HG03066 (cell line): ENCODE results near the gene ABHD16A.

Source experiments
- ATAC-seq: cut with Tn5 transposase; IDR thresholded peaks from one replicate; pipeline ENCODE4 v1.9.1; 2021; ENCODE audit warnings: low read depth; ENCODE audit not compliant: unreplicated experiment

Gene ABHD16A

DNA sequence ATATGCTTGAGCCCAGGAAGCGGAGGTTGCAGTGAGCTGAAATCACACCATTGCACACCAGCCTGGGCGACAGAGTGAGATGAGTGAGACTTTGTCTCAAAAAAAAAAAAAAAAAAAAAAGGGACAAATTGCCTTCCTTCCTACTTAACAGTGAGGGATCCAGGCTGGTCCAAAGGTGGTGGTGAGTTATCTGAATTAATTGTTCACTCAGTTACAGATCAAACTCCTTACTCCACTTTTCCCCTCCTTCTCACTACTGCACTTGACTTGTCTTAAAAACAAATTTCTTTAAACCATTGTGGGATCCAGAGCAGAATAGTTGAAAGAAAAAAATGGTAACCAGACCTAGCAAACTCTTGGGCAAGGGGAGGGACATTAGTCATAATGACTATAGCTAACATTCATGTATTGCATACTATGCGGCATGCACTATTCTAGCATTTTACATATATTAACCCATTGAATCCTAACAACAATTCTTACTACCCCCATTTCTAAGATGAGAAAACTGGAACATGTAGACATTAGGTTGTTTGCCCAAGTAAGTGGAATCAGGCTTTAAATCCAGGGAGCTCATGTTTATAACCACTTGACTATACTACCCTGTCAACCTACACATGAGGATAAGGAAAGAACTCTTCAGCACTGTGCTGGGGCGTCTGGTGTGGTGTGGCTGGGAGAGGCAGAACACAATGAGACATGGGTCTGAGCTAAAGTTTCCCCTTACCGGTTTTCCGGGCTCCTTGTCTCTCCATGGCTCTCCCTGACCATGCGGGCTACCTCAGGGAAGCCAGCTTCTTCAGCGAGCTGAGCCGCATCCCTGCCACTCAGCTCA, 39.8 kb downstream of the ABHD16A start:
- no peak for ATAC-seq

- no peak for ATAC-seq
Observed at GRCh38 chr6:31662124-31662723, 40.9 kb downstream of the ABHD16A start.

DNA sequence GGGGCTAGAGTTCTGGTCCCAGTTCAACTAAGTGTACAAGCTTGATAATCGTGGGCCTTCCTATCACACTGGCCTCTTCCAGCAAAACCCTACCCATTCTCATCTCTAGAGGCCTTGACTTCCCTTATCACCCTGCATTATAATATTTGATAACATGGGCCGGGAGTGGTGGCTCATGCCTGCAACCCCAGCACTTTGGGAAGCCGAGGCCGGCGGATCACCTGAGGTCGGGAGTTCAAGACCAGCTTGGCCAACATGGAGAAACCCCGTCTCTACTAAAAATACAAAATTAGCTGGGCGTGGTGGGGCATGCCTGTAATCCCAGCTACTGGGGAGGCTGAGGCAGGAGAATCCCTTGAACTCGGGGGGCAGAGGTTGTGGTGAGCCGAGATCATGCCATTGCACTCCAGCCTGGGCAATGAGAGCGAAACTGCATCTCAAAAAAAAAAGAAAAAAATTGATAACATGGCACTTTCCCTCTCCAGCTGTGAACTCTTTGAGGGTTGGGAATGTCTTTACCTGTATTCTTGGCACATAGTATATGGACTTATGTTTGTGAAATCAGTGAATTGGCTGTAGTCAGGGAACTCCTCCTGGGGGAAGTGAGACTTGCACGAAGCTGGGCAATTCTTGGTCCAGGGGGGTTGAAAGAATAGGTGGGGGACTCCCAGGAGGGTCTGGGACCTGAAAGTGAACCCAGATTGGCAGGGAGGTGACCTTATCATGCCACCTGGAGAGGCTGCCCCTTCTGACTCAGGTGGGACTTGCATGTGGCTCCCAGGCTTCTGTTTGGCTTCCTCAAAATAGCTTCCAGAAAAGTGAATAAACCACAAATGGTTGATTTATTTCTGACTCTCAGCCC, 41.6 kb downstream of the ABHD16A start:
- ATAC-seq = no peak

- ATAC-seq = no peak
Observed at GRCh38 chr6:31660381-31661261, 42.5 kb downstream of the ABHD16A start, which contains the start of gene C6orf47. C6orf47 (minus strand) TSS chr6:31660778; CDS start chr6:31659947, 831 bp downstream.

GRCh38 chr6:31659649-31660380, 43.3 kb downstream of the ABHD16A start:
- no peak for ATAC-seq

GRCh38 chr6:31658983-31659648, 44.0 kb downstream of the ABHD16A start:
- no peak for ATAC-seq

DNA sequence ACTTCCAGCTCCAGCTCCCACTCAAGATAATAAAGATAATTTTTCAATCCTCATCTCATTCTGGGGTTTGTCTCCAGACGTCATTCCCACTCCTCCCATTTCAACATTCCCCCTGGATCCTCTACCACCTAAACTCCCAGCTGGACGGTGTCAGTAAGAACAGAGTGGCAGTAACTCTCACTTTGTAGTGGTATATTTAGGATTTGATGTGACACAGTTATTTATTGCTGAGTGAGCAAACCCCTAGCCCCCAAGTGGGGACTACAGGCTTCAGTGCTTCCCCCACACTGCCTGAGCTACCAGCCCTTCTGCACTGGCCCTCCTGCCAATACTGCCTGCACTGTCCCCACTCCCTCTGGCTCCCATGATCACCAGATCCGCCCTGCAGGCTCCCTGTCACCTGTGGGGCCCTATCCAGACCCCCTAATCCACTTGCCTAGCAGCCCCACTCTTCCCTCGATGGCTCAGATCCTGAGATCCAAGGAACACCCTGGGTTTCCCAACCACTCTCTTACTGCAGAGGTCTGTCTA, 44.9 kb downstream of the ABHD16A start:
- no peak for ATAC-seq

DNA sequence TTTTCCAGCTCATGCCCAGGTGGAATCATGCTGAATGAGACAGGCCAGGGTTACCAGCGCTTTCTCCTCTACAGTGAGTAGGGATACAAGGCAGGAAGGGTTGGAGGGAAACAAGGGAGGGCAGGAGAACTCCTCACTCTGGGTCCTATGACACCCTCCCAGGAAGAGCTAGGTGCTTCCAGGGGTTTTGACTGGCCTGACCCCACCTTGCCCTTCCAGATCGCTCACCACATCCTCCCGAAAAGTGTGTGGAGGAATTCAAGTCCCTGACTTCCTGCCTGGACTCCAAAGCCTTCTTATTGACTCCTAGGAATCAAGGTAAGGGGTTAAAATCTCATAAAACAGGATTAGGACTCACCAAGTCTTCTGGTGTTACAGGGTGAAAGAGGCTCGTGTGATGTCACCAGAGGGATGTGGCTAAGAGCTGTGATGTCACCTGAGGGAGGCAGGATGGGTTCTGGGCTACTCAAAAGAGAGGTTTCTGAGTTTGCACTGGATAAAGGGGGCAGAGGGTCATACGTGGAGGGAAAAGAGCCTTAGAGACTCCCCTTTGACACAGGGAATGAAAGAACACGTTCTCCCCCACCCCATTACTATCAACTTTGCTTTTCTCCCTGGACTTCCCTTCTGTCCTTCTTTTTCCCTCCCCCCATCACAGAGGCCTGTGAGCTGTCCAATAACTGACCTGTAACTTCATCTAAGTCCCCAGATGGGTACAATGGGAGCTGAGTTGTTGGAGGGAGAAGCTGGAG, 45.5 kb downstream of the ABHD16A start:
- ATAC-seq = no peak

DNA sequence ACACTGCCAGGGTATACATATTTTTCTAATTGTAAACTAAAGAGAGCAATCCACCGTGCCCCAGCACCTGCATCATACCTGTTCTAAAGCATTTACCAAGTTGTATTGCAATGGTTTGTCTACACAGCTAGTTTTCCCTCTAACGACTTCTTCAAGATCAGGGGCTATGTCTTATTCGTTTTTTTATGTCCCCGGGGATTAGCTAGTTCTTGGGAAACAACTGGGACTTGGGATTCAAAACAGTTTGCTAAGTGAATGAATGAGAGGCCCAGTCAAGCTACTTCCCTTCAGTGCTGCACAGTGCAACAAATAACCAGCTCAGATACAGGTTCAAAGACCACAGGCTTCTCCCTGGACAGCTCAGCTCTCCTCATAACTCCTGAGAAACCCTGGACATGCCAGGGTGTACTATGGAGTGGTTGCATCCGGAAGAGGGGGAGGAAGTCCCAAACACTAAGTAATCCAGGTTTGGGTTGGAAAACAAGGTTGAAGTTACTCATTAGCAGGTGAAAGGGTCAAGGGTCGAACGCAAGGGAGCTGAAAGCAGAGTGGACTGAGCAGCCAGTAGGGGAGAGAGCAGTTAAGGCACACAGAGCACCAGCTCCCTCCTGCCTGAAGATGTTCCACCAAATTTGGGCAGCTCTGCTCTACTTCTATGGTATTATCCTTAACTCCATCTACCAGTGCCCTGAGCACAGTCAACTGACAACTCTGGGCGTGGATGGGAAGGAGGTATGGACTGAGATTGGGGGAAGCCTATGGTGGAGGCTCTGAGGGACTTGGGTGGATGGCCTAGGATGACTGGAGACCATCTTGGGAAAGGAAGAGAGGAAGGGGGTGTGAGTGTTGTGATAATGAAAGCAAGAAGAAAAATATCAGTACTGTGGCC, 47.5 kb downstream of the ABHD16A start, which contains the start of gene APOM:
TSS of gene APOM (plus strand) at position 546 of the 889 bp plus-strand sequence. CDS start at position 619, 73 bp downstream.
- no peak for ATAC-seq

DNA sequence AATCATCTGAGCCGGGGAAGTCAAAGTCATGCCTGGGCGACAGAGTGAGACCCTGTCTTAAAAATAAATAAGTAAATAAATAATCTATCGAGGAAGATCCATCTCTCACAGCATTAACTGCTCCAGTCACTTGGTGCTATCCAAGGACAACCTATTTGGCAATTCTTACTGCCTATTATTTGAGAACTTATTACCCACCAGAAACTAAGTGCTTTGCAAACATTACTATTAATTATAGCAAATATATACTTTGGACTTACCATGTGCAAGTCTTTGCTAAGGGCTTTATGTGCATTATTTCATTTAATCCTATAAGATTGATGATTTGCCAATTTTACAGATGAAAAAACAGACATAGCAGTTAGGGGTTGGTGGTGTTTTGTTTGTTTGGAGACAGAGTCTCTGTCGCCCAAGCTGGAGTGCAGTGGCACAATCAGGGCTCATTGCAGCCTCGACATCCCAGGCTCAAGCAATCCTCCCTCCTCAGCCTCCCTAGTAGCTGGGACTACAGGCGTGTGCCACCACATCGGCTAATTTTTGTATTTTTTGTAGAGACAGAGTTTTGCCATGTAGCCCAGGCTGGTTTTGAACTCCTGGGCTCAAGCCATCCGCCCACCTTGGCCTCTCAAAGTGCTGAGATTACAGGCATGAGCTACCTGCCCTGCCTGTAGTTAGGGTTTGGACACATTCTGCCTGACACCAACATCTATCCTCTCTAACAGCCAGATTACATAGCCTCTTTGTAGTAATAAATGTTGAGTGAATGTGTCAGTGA, 48.4 kb downstream of the ABHD16A start:
- ATAC-seq = no peak

- peak; percentile 56 for ATAC-seq
Observed at GRCh38 chr6:31652925-31653724, 50.0 kb downstream of the ABHD16A start.

GRCh38 chr6:31651602-31652191, 51.4 kb downstream of the ABHD16A start:
- peak; percentile 22 for ATAC-seq

- ATAC-seq = no peak
Observed at GRCh38 chr6:31645325-31645724, 57.8 kb downstream of the ABHD16A start.

GRCh38 chr6:31643818-31644454, 59.2 kb downstream of the ABHD16A start:
- ATAC-seq = no peak
